ENCODE data around the gene HIVEP1. TPM values are rescaled to one million over a fixed set of nuclear protein-coding genes. Genes with fewer than 3 reads are reported as not detected.

The HIVEP1 gene
- total RNA-seq, 2 donors from 2014 or later = 33.6 to 35.1 TPM

GRCh38 chr6:12160326-12160725 is 148.2 kb downstream of the HIVEP1 start:
- Mint-ChIP-seq H3K4me1 (no peaks in the 10 kb centered on the region), H3K27me3 (ENCODE audit: insufficient read depth) (no peaks in the 10 kb centered on the region), H3K4me3 (no peak overlapping the region), H3K9me3 (no peaks in the 10 kb centered on the region), H3K27ac (no peak overlapping the region), H3K36me3 (ENCODE audit: low read depth) (peaks cover 37% of the 10 kb centered on the region)
- Histone ChIP-seq H3K4me3 (ENCODE audit: low read length) (no peak overlapping the region), H3K27ac (ENCODE audit: low read depth, low read length) (no peak overlapping the region), H3K4me1 (ENCODE audit: control insufficient read depth, insufficient read depth, low read length) (no peaks in the 10 kb centered on the region), H3K9ac (ENCODE audit: extremely low read depth, low read length, poor library complexity, severe bottlenecking) (no peak overlapping the region), H3K36me3 (ENCODE audit: control insufficient read depth, insufficient read depth, low read length) (peaks cover 39% of the 10 kb centered on the region), H3K9me3 (ENCODE audit: control insufficient read depth, low read length) (no peaks in the 10 kb centered on the region), H3K27me3 (ENCODE audit: control insufficient read depth, insufficient read depth, low read length, poor library complexity, severe bottlenecking) (no peaks in the 10 kb centered on the region)
- DNase-seq = no peak
- 85 to 90% methylated on average over 4 of the region's 4 CpGs for WGBS, 2 experiments (ENCODE audit: insufficient coverage in 1 of 2, insufficient read length in 1 of 2)
- no peak for TF ChIP-seq CTCF (conservative IDR thresholded peaks at IDR 0.05)

GRCh38 chr6:12162213-12162612 is 150.1 kb downstream of the HIVEP1 start:
- H3K4me3 Mint-ChIP-seq = no peak overlapping the region
- no peak overlapping the region for H3K9ac ChIP-seq (ENCODE audit: extremely low read depth, low read length, poor library complexity, severe bottlenecking)
- peaks cover 39% of the 10 kb centered on the region for H3K36me3 ChIP-seq (ENCODE audit: control insufficient read depth, insufficient read depth, low read length)
- no peak for TF ChIP-seq CTCF (conservative IDR thresholded peaks at IDR 0.05)
- WGBS, 2 experiments (ENCODE audit: insufficient coverage in 1 of 2, insufficient read length in 1 of 2) = 94 to 96% methylated on average over 2 to 5 of the region's 5 CpGs
- DNase-seq = no peak
- H3K9me3 ChIP-seq (ENCODE audit: control insufficient read depth, low read length) = no peaks in the 10 kb centered on the region
- H3K27me3 Mint-ChIP-seq (ENCODE audit: insufficient read depth) = no peaks in the 10 kb centered on the region
- H3K9me3 Mint-ChIP-seq = no peaks in the 10 kb centered on the region
- no peaks in the 10 kb centered on the region for H3K27me3 ChIP-seq (ENCODE audit: control insufficient read depth, insufficient read depth, low read length, poor library complexity, severe bottlenecking)
- H3K4me1 ChIP-seq (ENCODE audit: control insufficient read depth, insufficient read depth, low read length) = no peaks in the 10 kb centered on the region
- H3K4me3 ChIP-seq (ENCODE audit: low read length) = no peak overlapping the region
- no peak overlapping the region for H3K27ac Mint-ChIP-seq
- H3K4me1 Mint-ChIP-seq = no peaks in the 10 kb centered on the region
- no peak overlapping the region for H3K27ac ChIP-seq (ENCODE audit: low read depth, low read length)
- H3K36me3 Mint-ChIP-seq (ENCODE audit: low read depth) = peaks cover 37% of the 10 kb centered on the region

- DNase-seq = no peak
- no peak overlapping the region for H3K9ac ChIP-seq (ENCODE audit: extremely low read depth, low read length, poor library complexity, severe bottlenecking)
- H3K27ac Mint-ChIP-seq = no peak overlapping the region
- no peaks in the 10 kb centered on the region for H3K4me1 ChIP-seq (ENCODE audit: control insufficient read depth, insufficient read depth, low read length)
- no peak overlapping the region for H3K4me3 ChIP-seq (ENCODE audit: low read length)
- H3K4me3 Mint-ChIP-seq = no peak overlapping the region
- no peaks in the 10 kb centered on the region for H3K27me3 ChIP-seq (ENCODE audit: control insufficient read depth, insufficient read depth, low read length, poor library complexity, severe bottlenecking)
- no peak for TF ChIP-seq CTCF (conservative IDR thresholded peaks at IDR 0.05)
- no peaks in the 10 kb centered on the region for H3K9me3 ChIP-seq (ENCODE audit: control insufficient read depth, low read length)
- H3K36me3 ChIP-seq (ENCODE audit: control insufficient read depth, insufficient read depth, low read length) = peaks cover 39% of the 10 kb centered on the region
- H3K36me3 Mint-ChIP-seq (ENCODE audit: low read depth) = peaks cover 37% of the 10 kb centered on the region
- H3K9me3 Mint-ChIP-seq = no peaks in the 10 kb centered on the region
- WGBS, 2 experiments (ENCODE audit: insufficient coverage in 1 of 2, insufficient read length in 1 of 2) = 97 to 100% methylated on average over 1 to 3 of the region's 3 CpGs
- H3K27ac ChIP-seq (ENCODE audit: low read depth, low read length) = no peak overlapping the region
- no peaks in the 10 kb centered on the region for H3K27me3 Mint-ChIP-seq (ENCODE audit: insufficient read depth)
- no peaks in the 10 kb centered on the region for H3K4me1 Mint-ChIP-seq
Measured at GRCh38 chr6:12163149-12163548, 151.0 kb downstream of the HIVEP1 start.

Data from endodermal cell (in vitro differentiated cells).